GM23338 (cell line): ENCODE data around the gene PGM2. TPM values are rescaled to one million over a fixed set of nuclear protein-coding genes. Genes with fewer than 3 reads are reported as not detected.

ENCODE experiments used
- ATAC-seq: fragments of 200-7000 bp; cut with Tn5 transposase; 3 replicates; pipeline ENCODE4 v1.9.1; 2020
- DNase-seq: peaks from one replicate; pipeline ENCODE4 v3.0.0-alpha.2; 2015; ENCODE audit warnings: low spot score
- H2AFZ ChIP-seq: fragments of 200-600 bp; sonication (generic); 2 replicates; pipeline ENCODE4 v1.8.0; 2016; ENCODE audit warnings: antibody characterized with exemption, mild to moderate bottlenecking, moderate library complexity
- H3F3A ChIP-seq: fragments of 200-600 bp; sonication (generic); replicated peaks from 2 replicates; pipeline ENCODE4 v1.8.0; 2017; ENCODE audit warnings: antibody characterized with exemption, mixed run types, low read depth
- H3K27ac ChIP-seq: fragments of 200-600 bp; sonication (generic); 2 replicates; pipeline ENCODE4 v1.6.1; 2016; ENCODE audit warnings: low read depth
- H3K27me3 ChIP-seq: fragments of 200-600 bp; sonication (generic); 2 replicates; pipeline ENCODE4 v1.8.0; 2016; ENCODE audit warnings: mild to moderate bottlenecking, mixed run types, moderate library complexity; ENCODE audit not compliant: insufficient read depth
- H3K36me3 ChIP-seq: fragments of 200-600 bp; sonication (generic); 2 replicates; pipeline ENCODE4 v1.8.0; 2016; ENCODE audit warnings: mild to moderate bottlenecking; ENCODE audit not compliant: insufficient read depth
- H3K4me1 ChIP-seq: fragments of 200-600 bp; sonication (generic); 2 replicates; pipeline ENCODE4 v1.8.0; 2016; ENCODE audit warnings: mild to moderate bottlenecking, moderate library complexity; ENCODE audit not compliant: insufficient read depth
- H3K4me2 ChIP-seq: fragments of 200-600 bp; sonication (generic); 2 replicates; pipeline ENCODE4 v1.7.1; 2017; ENCODE audit warnings: mixed run types
- H3K4me3 ChIP-seq: fragments of 200-600 bp; sonication (generic); 2 replicates; pipeline ENCODE4 v1.6.1; 2016; ENCODE audit warnings: mixed run types
- H3K79me2 ChIP-seq: fragments of 200-600 bp; sonication (generic); replicated peaks from 2 replicates; pipeline ENCODE4 v1.8.0; 2017; ENCODE audit warnings: mild to moderate bottlenecking; ENCODE audit not compliant: insufficient read depth
- H3K9me2 ChIP-seq: fragments of 200-600 bp; sonication (generic); 2 replicates; pipeline ENCODE4 v1.8.0; 2017; ENCODE audit not compliant: insufficient read depth
- H4K20me1 ChIP-seq: fragments of 200-600 bp; sonication (generic); replicated peaks from 2 replicates; pipeline ENCODE4 v1.8.0; 2017; ENCODE audit warnings: mild to moderate bottlenecking; ENCODE audit not compliant: insufficient read depth
- H3K27ac Mint-ChIP-seq: 2 replicates; pipeline ENCODE4 v1.8.0; 2020; ENCODE audit warnings: inconsistent platforms, mild to moderate bottlenecking, moderate library complexity, mixed read lengths
- H3K27me3 Mint-ChIP-seq: 3 replicates; pipeline ENCODE4 v1.8.0; 2022; ENCODE audit warnings: low read depth, mild to moderate bottlenecking, moderate library complexity, mixed read lengths, inconsistent platforms; ENCODE audit not compliant: insufficient read depth, poor library complexity
- H3K36me3 Mint-ChIP-seq: 3 replicates; pipeline ENCODE4 v1.8.0; 2021; ENCODE audit warnings: low read depth, mild to moderate bottlenecking, inconsistent platforms, moderate library complexity, mixed read lengths
- H3K4me1 Mint-ChIP-seq: 3 replicates; pipeline ENCODE4 v1.8.0; 2020; ENCODE audit warnings: mild to moderate bottlenecking, inconsistent platforms, mixed read lengths
- H3K4me3 Mint-ChIP-seq: 3 replicates; pipeline ENCODE4 v1.8.0; 2021; ENCODE audit warnings: moderate library complexity, mild to moderate bottlenecking, inconsistent platforms, mixed read lengths
- H3K9me3 Mint-ChIP-seq: 3 replicates; pipeline ENCODE4 v1.8.0; 2020; ENCODE audit warnings: moderate library complexity, mild to moderate bottlenecking, inconsistent platforms, mixed read lengths
- CREB1 ChIP-seq: fragments of 250-450 bp; sonication (Bioruptor Pico); IDR thresholded peaks from 2 replicates; pipeline ENCODE4 v1.5.0; 2020; ENCODE audit warnings: low read depth, mild to moderate bottlenecking, moderate library complexity
- CTCF ChIP-seq, 2 experiments: fragments of 200-600 bp in 1 of 2; sonication (generic) in 1 of 2; conservative IDR thresholded peaks; 2 replicates each; pipeline versions ENCODE4 v1.5.1 to v1.6.1; 2016 to 2017; ENCODE audit warnings: antibody characterized with exemption in 2 of 2, low read depth in 2 of 2, mild to moderate bottlenecking in 2 of 2, moderate library complexity in 1 of 2
- ETS1 ChIP-seq: IDR thresholded peaks from 2 replicates; pipeline ENCODE4 v1.6.1; 2016; ENCODE audit warnings: antibody characterized with exemption
- EZH2 ChIP-seq: fragments of 200-600 bp; sonication (generic); IDR thresholded peaks from one replicate; pipeline ENCODE4 v1.8.0; 2017; ENCODE audit warnings: antibody characterized with exemption, mild to moderate bottlenecking, low read depth; ENCODE audit not compliant: unreplicated experiment
- NANOG ChIP-seq: IDR thresholded peaks from 2 replicates; pipeline ENCODE4 v1.6.1; 2016; ENCODE audit warnings: antibody characterized with exemption, borderline replicate concordance
- REST ChIP-seq: IDR thresholded peaks from one replicate; pipeline ENCODE4 v1.6.1; 2018; ENCODE audit warnings: antibody characterized with exemption; ENCODE audit not compliant: unreplicated experiment
- ZNF114 ChIP-seq: fragments of 250-450 bp; sonication (Bioruptor Pico); IDR thresholded peaks from 2 replicates; pipeline ENCODE4 v1.5.0; 2020; ENCODE audit warnings: mild to moderate bottlenecking, moderate library complexity
- ZNF331 ChIP-seq: fragments of 250-450 bp; sonication (Bioruptor Pico); IDR thresholded peaks from 2 replicates; pipeline ENCODE4 v1.5.0; 2020; ENCODE audit warnings: low read depth, mild to moderate bottlenecking, moderate library complexity
- ZNF462 ChIP-seq: fragments of 250-450 bp; sonication (Bioruptor Pico); IDR thresholded peaks from 2 replicates; pipeline ENCODE4 v1.5.0; 2020; ENCODE audit warnings: mild to moderate bottlenecking, moderate library complexity
- polyA plus RNA-seq: library from polyadenylated mRNA; unstranded; fragments of >200 nt; fragmentation: Nextera tagmentation; extraction: Ambion mirVana; gene quantifications from 2 replicates; pipeline ENCODE4 v1.2.1, GENCODE V29; 2016
- total RNA-seq: library from RNA; depleted of rRNA; stranded (reverse); fragments of >200 nt; shearing (Covaris generic); gene quantifications from 2 replicates; pipeline ENCODE4 v1.2.3, GENCODE V29; 2014

PGM2 gene
- total and polyA plus RNA-seq, 2 experiments from 2014 or later, result 11.4 to 30.8 TPM

- Mint-ChIP-seq H3K27ac (no peak overlapping the region), H3K36me3 (peaks cover 2% of the 10 kb centered on the region; the same call in 1 of the 3 replicates), H3K4me1 (peaks cover 16% of the 10 kb centered on the region), H3K4me3 (no peak overlapping the region), H3K27me3 (peaks cover 8% of the 10 kb centered on the region), H3K9me3 (no peaks in the 10 kb centered on the region)
- Histone ChIP-seq H3K79me2 (no peaks in the 10 kb centered on the region), H3K27ac (no peak overlapping the region), H3K4me3 (no peak overlapping the region), H3F3A (no peaks in the 10 kb centered on the region), H3K27me3 (peaks cover 15% of the 10 kb centered on the region), H3K36me3 (no peaks in the 10 kb centered on the region), H3K4me2 (no peak overlapping the region), H4K20me1 (no peaks in the 10 kb centered on the region), H2AFZ (no peak overlapping the region), H3K4me1 (peaks cover 17% of the 10 kb centered on the region), H3K9me2 (no peaks in the 10 kb centered on the region)
- no peak for ATAC-seq
- DNase-seq, result no peak
- no peak for TF ChIP-seq REST
- TF ChIP-seq EZH2, result no peak
- TF ChIP-seq NANOG, result no peak
- TF ChIP-seq ETS1, result no peak
- no peak for TF ChIP-seq CTCF (conservative IDR thresholded peaks at IDR 0.05; ENCODE audit: low read depth in 2 of 2)
- no peak for TF ChIP-seq ZNF114 (CRISPR knock-in tag)
- no peak for TF ChIP-seq ZNF331 (CRISPR knock-in tag)
- no peak for TF ChIP-seq CREB1 (CRISPR knock-in tag)
- no peak for TF ChIP-seq ZNF462 (CRISPR knock-in tag)
Measured at GRCh38 chr4:37896206-37896860, 69.8 kb downstream of the PGM2 start.
